Non-pigmented ciliary epithelial cell (primary cell): ENCODE data around the gene P4HA1.
"Not testable (repeated sequence)": the region's sequence is repeated elsewhere in the genome, so short reads cannot be mapped to it uniquely, and the experiment has no call there.

Experiments
- DNase-seq: peaks from one replicate; pipeline ENCODE4 v3.0.0-alpha.2; 2010; ENCODE audit warnings: low read depth

Gene P4HA1

DNA sequence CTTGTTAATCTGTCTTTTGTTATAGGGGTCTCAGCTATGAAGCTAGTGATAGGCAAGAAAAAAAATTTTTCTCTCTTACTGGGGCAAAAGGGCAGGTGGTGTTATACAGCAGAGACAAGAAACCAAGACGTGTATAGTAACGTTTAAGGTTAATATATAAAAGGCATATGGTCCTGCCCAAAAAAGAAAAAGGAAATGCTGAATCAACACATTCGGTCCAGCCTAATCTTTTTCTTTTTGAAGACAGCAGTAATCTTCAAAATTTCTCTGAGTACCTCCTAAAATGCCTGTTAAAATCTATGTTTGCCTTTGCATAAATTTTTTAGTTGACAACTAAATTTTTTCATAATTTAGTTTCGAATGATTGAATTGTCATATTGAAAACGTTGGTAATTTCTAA lies 54.5 kb downstream of the P4HA1 start:
- no peak for DNase-seq

DNA sequence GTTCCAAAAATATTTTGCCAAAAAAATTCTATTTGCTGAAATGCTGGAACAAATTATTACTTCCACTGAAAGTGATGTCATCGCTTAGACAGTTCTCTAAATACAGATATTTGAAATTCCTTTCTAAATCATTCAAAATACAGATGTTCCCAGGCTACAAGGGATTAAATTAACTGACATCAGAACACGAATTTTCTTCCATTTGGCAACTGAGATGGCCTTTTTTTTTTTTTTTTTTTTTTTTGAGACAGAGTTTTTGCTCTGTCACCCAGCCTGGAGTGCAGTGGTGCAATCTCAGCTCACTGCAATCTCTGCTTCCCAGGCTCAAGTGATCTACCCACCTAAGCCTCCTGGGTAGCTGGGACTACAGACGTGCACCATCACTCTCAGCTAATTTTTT lies 57.0 kb downstream of the P4HA1 start:
- DNase-seq, result peak; percentile 41

DNA sequence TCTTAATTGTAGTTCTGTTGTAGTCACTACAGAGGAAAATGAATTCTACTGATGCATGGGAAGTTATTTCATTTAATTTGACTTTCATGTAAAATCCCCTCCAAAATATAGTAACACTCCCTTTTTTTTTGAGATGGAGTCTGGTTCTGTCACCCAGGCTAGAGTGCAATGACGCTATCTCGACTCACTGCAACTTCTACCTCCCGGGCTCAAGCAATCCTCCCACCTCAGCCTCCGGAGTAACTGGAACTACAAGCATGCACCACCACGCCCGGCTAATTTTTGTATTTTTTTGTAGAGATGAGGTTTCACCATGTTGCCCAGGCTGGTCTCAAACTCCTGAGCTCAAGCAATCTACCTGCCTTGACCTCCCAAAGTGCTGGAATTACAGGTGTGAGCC lies 60.4 kb downstream of the P4HA1 start:
- DNase-seq, result not testable (repeated sequence)

GRCh38 chr10:73032536-73032935 lies 64.1 kb downstream of the P4HA1 start:
- DNase-seq, result no peak

GRCh38 chr10:73026623-73027022 lies 70.0 kb downstream of the P4HA1 start:
- not testable (repeated sequence) for DNase-seq

DNA sequence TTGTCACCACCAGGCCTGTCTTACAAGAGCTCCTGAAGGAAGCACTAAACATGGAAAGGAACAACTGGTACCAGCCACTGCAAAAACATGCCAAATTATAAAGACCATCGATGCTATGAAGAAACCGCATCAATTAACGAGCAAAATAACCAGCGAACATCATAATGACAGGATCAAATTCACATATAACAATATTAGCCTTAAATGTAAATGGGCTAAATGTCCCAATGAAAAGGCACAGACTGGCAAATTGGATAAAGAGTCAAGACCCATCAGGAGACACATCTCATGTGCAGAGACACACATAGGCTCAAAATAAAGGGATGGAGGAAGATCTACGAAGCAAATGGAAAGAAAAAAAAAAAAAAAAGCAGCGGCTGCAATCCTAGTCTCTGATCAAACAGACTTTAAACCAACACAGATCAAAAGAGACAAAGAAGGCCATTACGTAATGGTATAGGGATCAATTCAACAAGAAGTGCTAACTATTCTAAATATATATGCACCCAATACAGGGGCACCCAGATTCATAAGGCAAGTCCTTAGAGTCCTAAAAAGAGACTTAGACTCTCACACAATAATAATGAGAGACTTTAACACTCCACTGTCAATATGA lies 73.1 kb downstream of the P4HA1 start:
- DNase-seq, result not testable (repeated sequence)

DNA sequence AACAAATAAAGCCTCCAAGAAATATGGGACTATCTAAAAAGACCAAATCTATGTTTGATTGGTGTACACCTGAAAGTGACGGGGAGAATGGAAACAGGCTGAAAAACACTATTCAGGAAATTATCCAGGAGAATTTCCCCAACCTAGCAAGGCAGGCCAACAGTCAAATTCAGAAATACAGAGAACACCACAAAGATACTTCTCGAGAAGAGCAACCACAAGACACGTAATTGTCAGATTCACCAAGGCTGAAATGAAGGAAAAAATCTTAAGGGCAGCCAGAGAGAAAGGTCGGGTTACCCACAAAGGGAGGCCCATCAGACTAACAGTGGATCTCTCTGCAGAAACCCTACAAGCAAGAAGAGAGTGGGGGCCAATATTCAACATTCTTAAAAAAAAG lies 73.7 kb downstream of the P4HA1 start:
- not testable (repeated sequence) for DNase-seq

DNA sequence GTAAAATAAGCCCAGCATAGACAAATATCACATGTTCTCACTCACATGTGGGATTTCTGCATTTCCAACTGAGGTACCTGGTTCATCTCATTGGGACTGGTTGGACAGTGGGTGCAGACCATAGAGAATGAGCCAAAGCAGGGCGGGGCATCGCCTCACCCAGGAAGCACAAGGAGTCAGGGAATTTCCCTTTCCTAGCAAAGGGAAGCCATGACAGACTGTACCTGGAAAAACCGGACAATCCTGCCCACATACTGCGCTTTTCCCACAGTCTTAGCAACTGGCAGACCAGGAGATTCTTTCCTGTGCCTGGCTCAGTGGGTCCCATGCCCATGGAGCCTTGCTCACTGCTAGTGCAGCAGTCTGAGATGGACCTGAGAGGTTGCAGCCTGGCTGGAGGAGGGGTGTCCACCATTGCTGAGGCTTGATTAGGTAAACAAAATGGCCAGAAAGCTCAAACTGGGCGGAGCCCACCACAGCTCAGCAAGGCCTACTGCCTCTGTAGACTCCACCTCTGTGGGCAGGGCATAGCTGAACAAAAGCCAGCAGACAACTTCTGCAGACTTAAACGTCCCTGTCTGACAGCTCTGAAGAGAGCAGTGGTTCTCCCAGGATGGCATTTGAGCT lies 75.0 kb downstream of the P4HA1 start:
- not testable (repeated sequence) for DNase-seq

- no peak for DNase-seq
Observed at GRCh38 chr10:73021050-73021449, 75.6 kb downstream of the P4HA1 start.

- DNase-seq, result no peak
Observed at GRCh38 chr10:73019100-73019499, 77.6 kb downstream of the P4HA1 start.

- no peak for DNase-seq
Observed at GRCh38 chr10:73018632-73019031, 78.0 kb downstream of the P4HA1 start.

DNA sequence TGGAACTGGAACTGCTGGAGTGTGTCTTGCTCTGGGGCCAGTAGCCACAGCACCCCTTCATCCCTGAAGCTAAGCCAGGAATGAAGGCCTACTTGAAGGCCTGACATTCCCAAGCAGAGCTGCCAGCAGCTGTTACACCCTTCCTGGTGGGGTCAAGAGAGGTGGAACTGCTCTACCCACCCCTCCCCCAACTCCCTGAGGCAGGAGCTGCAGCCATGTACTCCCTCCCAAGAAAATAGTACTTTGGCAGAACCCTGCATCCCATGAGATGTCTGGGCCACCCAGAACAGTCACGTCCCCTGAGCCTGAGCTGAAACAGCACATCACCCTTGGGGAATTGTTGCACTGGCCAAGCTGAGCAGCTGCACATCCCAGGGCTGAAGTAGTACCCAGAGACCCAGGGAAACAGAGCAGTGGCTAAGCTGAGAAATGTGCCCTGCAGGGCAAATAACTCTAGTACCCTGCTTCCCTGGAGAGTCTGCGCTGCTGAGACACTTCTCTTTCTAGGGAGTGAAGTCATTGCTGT lies 78.6 kb downstream of the P4HA1 start:
- no peak for DNase-seq

GRCh38 chr10:73015779-73016178 lies 80.9 kb downstream of the P4HA1 start:
- DNase-seq, result no peak

GRCh38 chr10:73003822-73004221 lies 92.8 kb downstream of the P4HA1 start:
- no peak for DNase-seq

DNA sequence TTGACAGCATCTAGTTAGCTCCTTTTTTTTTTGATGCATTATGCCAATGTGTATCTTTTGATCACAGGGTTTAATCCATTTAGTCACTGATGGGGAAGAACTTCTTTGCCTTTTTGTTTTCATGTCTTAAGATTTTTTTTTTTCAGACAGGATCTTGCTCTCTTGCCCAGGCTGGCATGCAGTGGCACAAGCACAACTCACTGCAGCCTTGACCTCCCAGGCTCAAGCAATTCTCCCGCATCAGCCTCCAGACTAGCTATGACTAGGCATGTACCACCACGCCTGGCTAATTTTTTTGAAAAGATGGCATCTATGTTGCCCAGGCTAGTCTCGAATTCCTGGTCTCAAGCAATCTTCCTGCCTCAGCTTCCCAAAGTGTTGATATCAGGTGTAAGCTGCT lies 95.7 kb downstream of the P4HA1 start:
- no peak for DNase-seq

GRCh38 chr10:72997099-72997498 lies 99.6 kb downstream of the P4HA1 start:
- DNase-seq, result no peak

DNA sequence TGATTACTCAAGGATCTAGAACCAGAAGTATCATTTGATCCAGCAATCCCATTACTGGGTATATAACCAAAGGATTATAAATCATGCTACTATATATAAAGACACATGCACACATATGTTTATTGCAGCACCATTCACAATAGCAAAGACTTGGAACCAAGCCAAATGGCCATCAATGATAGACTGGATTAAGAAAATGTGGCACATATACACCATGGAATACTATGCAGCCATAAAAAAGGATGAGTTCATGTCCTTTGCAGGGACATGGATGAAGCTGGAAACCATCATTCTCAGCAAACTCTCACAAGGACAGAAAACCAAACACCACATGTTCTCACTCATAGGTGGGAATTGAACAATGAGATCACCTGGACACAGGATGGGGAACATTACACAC lies 101.2 kb downstream of the P4HA1 start:
- not testable (repeated sequence) for DNase-seq

DNA sequence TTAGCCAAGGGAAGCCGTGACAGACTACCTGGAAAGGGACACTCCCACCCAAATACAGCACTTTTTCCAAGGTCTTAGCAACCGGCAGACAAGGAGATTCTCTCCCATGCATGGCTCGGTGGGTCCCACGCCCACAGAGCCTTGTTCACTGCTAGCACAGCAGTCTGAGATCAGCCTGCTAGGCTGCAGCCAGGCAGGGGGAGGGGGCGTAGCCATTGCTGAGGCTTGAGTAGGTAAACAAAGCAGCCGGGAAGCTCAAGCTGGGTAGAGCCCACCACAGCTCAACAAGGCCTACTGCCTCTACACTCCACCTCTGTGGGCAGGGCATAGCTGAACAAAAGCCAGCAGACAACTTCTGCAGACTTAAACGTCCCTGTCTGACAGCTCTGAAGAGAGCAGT lies 106.9 kb downstream of the P4HA1 start:
- not testable (repeated sequence) for DNase-seq

DNA sequence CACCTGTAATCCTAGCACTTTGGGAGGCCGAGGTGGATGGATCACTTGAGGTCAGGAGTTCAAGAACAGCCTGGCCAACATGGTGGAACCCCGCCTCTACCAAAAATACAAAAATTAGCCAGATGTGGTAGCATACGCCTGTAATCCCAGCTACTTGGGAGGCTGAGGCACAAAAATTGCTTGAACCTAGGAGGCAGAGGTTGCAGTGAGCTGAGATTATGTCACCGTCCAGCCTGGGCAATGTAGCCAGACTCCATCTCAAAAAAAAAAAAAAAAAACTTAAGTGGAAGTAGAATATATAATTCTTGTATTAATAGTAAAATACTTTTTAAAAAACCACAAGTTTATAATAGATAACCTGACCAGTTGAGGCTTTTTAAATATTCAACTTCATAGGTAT lies 112.0 kb downstream of the P4HA1 start:
- not testable (repeated sequence) for DNase-seq

DNA sequence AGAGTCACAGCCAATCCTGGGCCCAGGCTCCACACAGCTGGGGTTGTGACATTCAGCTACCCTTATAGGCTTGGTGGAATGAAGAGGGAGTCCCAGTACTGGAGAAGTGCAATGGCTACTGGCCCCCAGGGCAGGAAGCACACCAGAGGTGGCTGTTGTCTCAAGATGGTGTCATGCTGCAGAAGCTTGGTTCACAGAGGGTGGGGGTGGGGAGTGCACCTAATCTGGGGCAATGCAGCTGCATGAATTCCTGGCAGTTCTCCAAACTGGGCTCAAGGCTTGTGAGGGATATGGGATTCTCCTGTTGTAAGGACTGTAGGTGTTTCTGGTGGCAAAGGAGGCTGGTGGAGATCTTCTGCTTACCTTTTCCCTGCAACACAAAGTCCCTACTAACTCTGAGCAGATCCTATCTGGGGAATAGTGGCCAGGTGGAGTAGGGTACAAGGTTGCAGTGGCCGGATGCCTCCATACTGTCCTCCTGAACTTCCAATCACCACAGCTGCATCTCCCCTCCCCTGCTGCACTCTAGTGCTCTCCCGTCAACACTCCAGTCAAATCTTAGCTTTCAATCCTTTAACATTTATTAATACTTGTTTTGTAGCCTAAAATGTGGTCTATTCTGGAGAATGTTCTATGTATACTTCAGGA lies 114.7 kb downstream of the P4HA1 start:
- DNase-seq, result no peak

DNA sequence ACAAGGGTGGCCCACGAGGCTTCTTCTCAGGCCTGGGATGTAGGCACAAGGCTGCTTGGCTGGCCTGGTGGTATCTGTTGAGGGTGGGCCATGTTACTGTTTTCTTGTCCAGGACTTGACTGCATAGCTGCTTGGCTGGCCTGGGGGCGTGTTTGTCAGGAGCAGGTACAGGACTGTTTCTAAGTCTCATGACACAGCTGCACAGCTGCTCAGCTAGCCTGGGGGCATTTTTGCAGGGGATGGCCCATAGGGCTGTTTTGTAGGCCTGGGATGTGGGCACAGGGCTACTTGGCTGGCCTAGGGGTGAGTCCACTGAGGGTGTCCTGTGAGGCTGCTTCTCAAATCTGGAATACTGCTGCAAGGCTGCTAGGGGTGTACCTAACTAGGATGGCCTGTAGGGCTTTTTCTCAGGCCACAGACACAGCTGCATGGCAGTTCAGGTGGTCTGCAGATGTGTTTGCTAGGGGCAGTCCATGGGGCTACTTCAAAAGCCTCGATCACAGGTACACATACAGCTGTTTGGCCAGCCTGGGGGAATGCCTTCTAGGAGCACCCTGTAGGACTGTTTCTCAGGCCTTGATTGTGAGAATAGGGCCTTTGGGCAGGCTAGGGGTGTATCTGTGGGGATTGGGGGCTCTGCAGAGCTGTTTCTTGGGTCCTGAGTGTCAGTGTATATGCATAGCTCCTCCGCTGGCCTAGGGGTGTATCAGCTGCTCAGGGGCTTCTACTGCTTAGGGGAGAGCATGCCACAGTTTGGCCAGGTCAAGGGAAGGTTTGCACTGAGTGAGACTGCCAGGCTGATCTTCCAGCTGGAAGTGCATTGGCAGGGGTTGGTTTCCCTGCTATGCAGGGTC lies 115.4 kb downstream of the P4HA1 start:
- DNase-seq, result no peak

GRCh38 chr10:72980348-72980747 lies 116.3 kb downstream of the P4HA1 start:
- no peak for DNase-seq
